ENCODE data around the gene LSAMP.

DNA sequence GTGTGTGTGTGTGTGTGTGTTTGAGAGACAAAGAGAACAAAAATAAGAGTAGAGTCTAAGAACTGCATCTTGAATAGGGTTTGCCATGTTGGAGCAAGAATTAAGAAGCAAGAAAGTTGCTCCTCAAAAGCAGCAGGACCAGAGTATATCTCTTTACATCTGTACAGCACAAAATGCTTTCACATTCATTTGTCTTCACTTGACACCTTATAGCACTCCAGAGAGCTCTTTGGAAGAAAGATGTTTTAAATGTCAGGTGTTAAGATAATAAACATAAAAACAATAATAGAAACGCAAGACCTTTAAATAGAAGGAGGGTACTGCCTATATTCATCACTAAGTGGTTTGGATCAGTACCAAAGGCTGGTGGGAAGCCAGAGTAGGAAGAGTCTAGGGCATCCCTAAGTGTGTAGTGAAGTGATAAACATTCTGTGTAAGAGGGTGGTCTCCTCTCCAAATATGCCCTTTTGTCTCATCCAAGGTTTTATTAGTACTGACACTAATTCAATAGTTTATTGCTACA is 19.1 kb upstream of the LSAMP start:
- TF ChIP-seq CTCF (IDR thresholded peaks at IDR 0.05; ENCODE audit: insufficient read depth, low read depth, low read length), result no peak
- TF ChIP-seq EZH2 (IDR thresholded peaks at IDR 0.05; ENCODE audit: insufficient read depth, low read length), result no peak

Measured in astrocyte (in vitro differentiated cells and primary cell).